GM19395 (cell line): ENCODE data around the gene UNC5CL.

Source experiments
- ATAC-seq: cut with Tn5 transposase; IDR thresholded peaks from one replicate; pipeline ENCODE4 v1.9.1; 2021; ENCODE audit warnings: mild to moderate bottlenecking, moderate library complexity; ENCODE audit not compliant: unreplicated experiment

The UNC5CL gene

DNA sequence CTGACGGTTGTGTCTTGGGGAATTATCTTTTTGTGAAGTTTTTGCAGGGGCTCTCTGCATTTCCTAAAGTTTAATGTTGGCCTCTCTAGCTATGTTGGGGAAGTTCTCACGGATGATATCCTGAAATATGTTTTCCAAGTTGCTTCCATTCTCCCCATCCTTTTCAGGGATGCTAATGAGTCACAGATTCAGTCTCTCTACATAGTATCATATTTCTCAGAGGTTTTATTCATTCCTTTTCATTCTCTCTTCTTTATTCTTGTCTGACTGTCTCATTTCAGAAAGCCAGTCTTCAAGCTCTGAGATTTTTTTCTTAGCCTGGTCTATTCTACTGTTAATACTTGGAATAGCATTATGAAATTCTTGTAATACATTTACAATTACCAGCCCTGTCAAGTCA is 61.3 kb downstream of the UNC5CL start:
- no peak for ATAC-seq

DNA sequence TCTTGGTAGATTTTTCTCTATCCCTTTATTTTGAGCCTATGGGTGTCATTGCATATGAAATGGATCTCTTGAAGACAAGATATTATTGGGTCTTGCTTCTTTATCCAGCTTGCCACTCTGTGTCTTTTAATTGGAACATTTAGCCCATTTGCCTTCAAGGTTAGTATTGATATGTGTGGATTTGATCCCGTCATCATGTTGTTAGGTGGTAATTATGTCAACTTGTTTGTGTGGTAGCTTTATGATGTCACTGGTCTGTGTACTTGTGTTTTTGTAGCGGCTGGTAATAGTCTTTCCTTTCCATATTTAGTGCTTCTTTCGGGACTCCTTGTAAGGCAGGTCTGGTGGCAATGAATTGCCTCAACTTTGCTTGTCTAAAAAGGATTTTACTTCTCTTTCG is 61.9 kb downstream of the UNC5CL start:
- ATAC-seq: no peak
